ENCODE measurements around the gene TBX5.

TBX5 gene

DNA sequence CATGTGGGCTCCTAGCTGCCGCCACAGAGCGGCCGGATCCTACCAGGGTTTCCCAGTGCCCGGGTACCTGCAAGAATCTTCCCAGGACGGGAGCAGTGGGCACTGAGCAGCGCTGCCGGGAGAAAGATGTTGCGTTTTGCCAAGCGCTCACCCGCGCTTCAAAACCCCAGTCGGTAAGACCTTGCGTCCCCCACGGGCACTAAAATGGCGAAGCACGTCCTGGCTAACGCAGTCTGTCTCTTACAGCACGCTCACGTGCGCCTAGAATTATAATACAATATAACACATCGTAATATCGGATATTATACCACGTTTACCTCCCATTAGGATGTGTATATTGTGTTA is 35.1 kb upstream of the TBX5 start:
- H3K27me3 Mint-ChIP-seq = peaks cover 28% of the 10 kb centered on the region
- no peak overlapping the region for H3K4me3 Mint-ChIP-seq
- peaks cover 3% of the 10 kb centered on the region for H3K36me3 Mint-ChIP-seq
- peaks cover 2% of the 10 kb centered on the region for H3K4me1 Mint-ChIP-seq
- no peak for DNase-seq (ENCODE audit: low spot score in 2 of 2)
- peaks cover 10% of the 10 kb centered on the region for H3K9me3 Mint-ChIP-seq
- H3K27ac Mint-ChIP-seq = no peak overlapping the region
- no peak for ATAC-seq (ENCODE audit: low read depth)

GRCh38 chr12:114440270-114441038 is 34.5 kb upstream of the TBX5 start:
- ATAC-seq (ENCODE audit: low read depth) = no peak
- H3K27ac Mint-ChIP-seq = no peak overlapping the region

GRCh38 chr12:114439817-114440216 is 33.9 kb upstream of the TBX5 start:
- peaks cover 3% of the 10 kb centered on the region for H3K36me3 Mint-ChIP-seq
- H3K27ac Mint-ChIP-seq = no peak overlapping the region
- peaks cover 25% of the 10 kb centered on the region for H3K27me3 Mint-ChIP-seq
- H3K9me3 Mint-ChIP-seq = peaks cover 10% of the 10 kb centered on the region
- peaks cover 2% of the 10 kb centered on the region for H3K4me1 Mint-ChIP-seq
- no peak overlapping the region for H3K4me3 Mint-ChIP-seq
- ATAC-seq (ENCODE audit: low read depth) (no peak), DNase-seq (ENCODE audit: low spot score in 2 of 2) (no peak)

More at GRCh38 chr12:114440270-114441038, 34.5 kb upstream of the TBX5 start:
- Mint-ChIP-seq H3K36me3 (peaks cover 3% of the 10 kb centered on the region), H3K4me3 (no peak overlapping the region), H3K9me3 (peaks cover 10% of the 10 kb centered on the region), H3K4me1 (peaks cover 2% of the 10 kb centered on the region), H3K27me3 (peaks cover 28% of the 10 kb centered on the region)
- no peak for DNase-seq (ENCODE audit: low spot score in 2 of 2)

- Mint-ChIP-seq H3K9me3 (peaks cover 10% of the 10 kb centered on the region), H3K4me1 (peaks cover 2% of the 10 kb centered on the region), H3K36me3 (peaks cover 3% of the 10 kb centered on the region), H3K27me3 (peaks cover 22% of the 10 kb centered on the region), H3K4me3 (no peak overlapping the region), H3K27ac (no peak overlapping the region)
- no peak for ATAC-seq (ENCODE audit: low read depth)
- DNase-seq (ENCODE audit: low spot score in 2 of 2) = no peak
These were observed 33.3 kb upstream of the TBX5 start for GRCh38 chr12:114439261-114439683.

DNA sequence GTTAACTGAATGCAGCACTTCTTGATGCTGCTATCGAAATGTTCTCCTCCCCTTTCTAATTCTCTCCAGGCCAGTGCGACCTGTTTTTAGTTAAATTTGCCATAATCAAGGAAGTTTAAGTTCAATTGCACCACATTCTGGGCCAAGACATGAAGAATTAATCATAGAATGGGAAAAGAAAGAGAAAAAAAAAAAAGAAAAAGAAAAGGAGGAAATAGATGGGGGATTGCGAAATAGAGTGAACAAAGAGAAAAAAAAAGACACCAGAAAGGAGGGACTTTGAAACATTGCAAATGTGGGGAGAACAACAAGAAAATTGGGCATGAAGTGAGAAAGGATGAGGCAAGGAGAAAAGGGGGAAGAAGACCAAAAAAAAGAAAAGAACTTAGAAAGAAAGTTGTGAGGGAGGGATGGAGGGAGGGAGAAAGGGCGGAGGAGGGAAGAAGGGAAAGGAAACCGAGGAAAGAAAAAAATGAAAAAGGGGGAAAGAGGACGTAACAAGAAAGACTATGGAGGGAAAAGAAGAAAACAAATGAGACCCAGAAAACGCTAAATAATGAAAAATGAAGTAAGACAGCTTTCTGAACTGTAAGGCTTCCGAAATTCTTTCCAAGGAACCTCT is 32.8 kb upstream of the TBX5 start:
- no peak for ATAC-seq (ENCODE audit: low read depth)
- no peak overlapping the region for H3K4me3 Mint-ChIP-seq
- peaks cover 3% of the 10 kb centered on the region for H3K36me3 Mint-ChIP-seq
- H3K27ac Mint-ChIP-seq = no peak overlapping the region
- peaks cover 20% of the 10 kb centered on the region for H3K27me3 Mint-ChIP-seq
- no peak for DNase-seq (ENCODE audit: low spot score in 2 of 2)
- H3K9me3 Mint-ChIP-seq = peaks cover 10% of the 10 kb centered on the region
- peaks cover 2% of the 10 kb centered on the region for H3K4me1 Mint-ChIP-seq

DNA sequence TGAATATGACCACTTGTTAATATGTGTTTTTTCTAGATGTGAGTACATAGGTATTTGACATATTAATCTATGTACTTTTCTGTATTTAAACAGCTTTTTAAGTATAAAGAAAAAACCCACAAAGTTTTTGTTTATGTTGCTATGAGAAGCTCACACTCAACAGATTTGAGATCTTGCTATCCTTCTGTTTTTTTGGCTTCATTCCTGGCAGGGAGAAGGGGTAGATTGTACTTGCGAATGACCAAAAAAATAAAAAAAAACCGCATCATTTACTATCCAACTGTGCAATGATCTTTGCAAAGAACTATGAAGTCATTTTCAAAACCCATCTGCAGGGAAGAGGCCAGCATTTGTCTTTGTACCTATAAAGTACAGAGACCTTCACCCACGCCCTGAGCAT is 28.4 kb upstream of the TBX5 start:
- Mint-ChIP-seq H3K36me3 (peaks cover 3% of the 10 kb centered on the region), H3K27me3 (peaks cover 13% of the 10 kb centered on the region), H3K9me3 (peaks cover 10% of the 10 kb centered on the region), H3K4me1 (peaks cover 2% of the 10 kb centered on the region), H3K27ac (no peak overlapping the region), H3K4me3 (no peak overlapping the region)
- DNase-seq (ENCODE audit: low spot score in 2 of 2) = no peak
- ATAC-seq (ENCODE audit: low read depth) = no peak

DNA sequence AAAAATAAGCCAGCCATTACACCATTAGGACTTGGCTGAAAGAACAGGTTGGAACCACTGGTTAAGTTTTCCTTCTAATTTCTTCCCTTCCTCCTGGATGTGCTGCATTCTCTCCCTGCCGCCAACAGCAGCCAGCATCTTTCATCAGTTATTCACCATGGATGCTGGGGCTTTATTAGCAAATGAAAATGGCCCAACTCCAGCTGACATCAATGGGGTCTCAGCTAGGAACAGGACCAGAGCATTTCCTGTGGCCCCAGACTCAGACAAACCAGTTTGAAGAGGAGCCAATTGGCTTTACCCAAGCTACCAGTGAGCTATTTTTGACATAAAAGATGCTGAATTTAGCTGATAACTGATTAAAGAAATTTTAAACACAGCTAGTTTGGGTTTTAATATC is 26.0 kb upstream of the TBX5 start:
- no peaks in the 10 kb centered on the region for H3K4me1 Mint-ChIP-seq
- H3K4me3 Mint-ChIP-seq = no peak overlapping the region

GRCh38 chr12:114430306-114430705 is 24.4 kb upstream of the TBX5 start:
- no peak for DNase-seq (ENCODE audit: low spot score in 2 of 2)
- Mint-ChIP-seq H3K4me3 (no peak overlapping the region), H3K36me3 (no peaks in the 10 kb centered on the region), H3K9me3 (no peaks in the 10 kb centered on the region), H3K27ac (no peak overlapping the region), H3K27me3 (peaks cover 3% of the 10 kb centered on the region), H3K4me1 (no peaks in the 10 kb centered on the region)
- ATAC-seq (ENCODE audit: low read depth) = no peak

More for the DNA sequence above, 26.0 kb upstream of the TBX5 start:
- Mint-ChIP-seq H3K27ac (no peak overlapping the region), H3K27me3 (peaks cover 8% of the 10 kb centered on the region), H3K36me3 (no peaks in the 10 kb centered on the region), H3K9me3 (peaks cover 6% of the 10 kb centered on the region)
- no peak for DNase-seq (ENCODE audit: low spot score in 2 of 2)
- no peak for ATAC-seq (ENCODE audit: low read depth)

- Mint-ChIP-seq H3K9me3 (no peaks in the 10 kb centered on the region), H3K36me3 (no peaks in the 10 kb centered on the region), H3K4me3 (no peak overlapping the region), H3K27me3 (no peaks in the 10 kb centered on the region), H3K27ac (no peak overlapping the region), H3K4me1 (no peaks in the 10 kb centered on the region)
- no peak for DNase-seq (ENCODE audit: low spot score in 2 of 2)
- ATAC-seq (ENCODE audit: low read depth) = no peak
These were observed 19.2 kb upstream of the TBX5 start for GRCh38 chr12:114425031-114425626.

DNA sequence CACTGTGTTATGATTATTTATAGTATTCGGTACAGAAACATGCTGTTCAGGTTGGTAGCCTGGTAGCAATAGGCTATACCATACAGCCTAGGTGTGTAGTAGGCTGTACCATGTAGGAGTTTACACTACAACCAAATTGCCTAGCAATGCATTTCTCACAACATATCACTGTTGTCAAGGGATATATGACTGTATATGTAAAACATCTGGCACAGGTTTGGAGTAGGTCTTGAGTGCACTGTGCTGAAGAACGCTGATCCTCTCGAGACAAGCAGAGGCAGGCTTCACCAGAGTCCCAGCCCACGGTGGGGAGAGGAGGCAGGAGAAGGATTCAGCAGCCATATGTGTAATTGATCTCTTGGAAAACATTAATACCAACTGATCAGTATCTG is 15.0 kb upstream of the TBX5 start:
- Mint-ChIP-seq H3K4me1 (peaks cover 3% of the 10 kb centered on the region), H3K9me3 (peaks cover 3% of the 10 kb centered on the region), H3K27ac (no peak overlapping the region), H3K36me3 (peaks cover 3% of the 10 kb centered on the region), H3K4me3 (no peak overlapping the region), H3K27me3 (peaks cover 17% of the 10 kb centered on the region)
- DNase-seq (ENCODE audit: low spot score in 2 of 2) (no peak), ATAC-seq (ENCODE audit: low read depth) (no peak)

- peaks cover 3% of the 10 kb centered on the region for H3K4me1 Mint-ChIP-seq
- DNase-seq (ENCODE audit: low spot score in 2 of 2) (no peak), ATAC-seq (ENCODE audit: low read depth) (no peak)
- no peak overlapping the region for H3K27ac Mint-ChIP-seq
- peaks cover 3% of the 10 kb centered on the region for H3K9me3 Mint-ChIP-seq
- H3K36me3 Mint-ChIP-seq = peaks cover 3% of the 10 kb centered on the region
- H3K27me3 Mint-ChIP-seq = peaks cover 17% of the 10 kb centered on the region
- no peak overlapping the region for H3K4me3 Mint-ChIP-seq
These were observed 14.4 kb upstream of the TBX5 start for GRCh38 chr12:114420182-114420943.

DNA sequence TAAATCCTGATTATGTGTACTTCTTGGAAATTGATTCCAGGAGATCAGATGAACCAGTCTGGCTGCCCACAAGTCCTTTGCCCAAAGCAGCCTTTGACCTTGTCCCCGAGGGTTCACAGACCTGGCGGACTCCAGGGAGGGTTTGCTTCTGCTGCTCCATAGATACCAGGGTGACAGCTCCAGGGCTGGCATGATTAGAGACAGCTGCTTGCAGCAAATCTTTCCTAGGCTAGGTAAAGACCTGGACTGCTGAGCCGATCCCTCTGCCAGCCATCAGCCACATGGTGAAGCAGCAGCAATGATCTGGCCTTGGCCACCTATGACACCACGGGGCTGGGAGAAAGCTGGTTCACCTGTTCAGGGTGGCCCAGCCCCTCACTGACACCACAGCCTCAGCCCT is 10.1 kb upstream of the TBX5 start:
- ATAC-seq (ENCODE audit: low read depth) = no peak
- H3K27ac Mint-ChIP-seq = no peak overlapping the region

GRCh38 chr12:114415525-114415868 is 9.6 kb upstream of the TBX5 start:
- DNase-seq (ENCODE audit: low spot score in 2 of 2) (no peak), ATAC-seq (ENCODE audit: low read depth) (no peak)
- no peak overlapping the region for H3K4me3 Mint-ChIP-seq
- peaks cover 3% of the 10 kb centered on the region for H3K9me3 Mint-ChIP-seq
- peaks cover 3% of the 10 kb centered on the region for H3K4me1 Mint-ChIP-seq
- no peak overlapping the region for H3K27ac Mint-ChIP-seq
- H3K27me3 Mint-ChIP-seq = peaks cover 42% of the 10 kb centered on the region
- peaks cover 3% of the 10 kb centered on the region for H3K36me3 Mint-ChIP-seq

More for the DNA sequence above, 10.1 kb upstream of the TBX5 start:
- H3K4me3 Mint-ChIP-seq = no peak overlapping the region
- H3K27me3 Mint-ChIP-seq = peaks cover 37% of the 10 kb centered on the region
- peaks cover 3% of the 10 kb centered on the region for H3K36me3 Mint-ChIP-seq
- peaks cover 3% of the 10 kb centered on the region for H3K9me3 Mint-ChIP-seq
- peaks cover 3% of the 10 kb centered on the region for H3K4me1 Mint-ChIP-seq
- DNase-seq (ENCODE audit: low spot score in 2 of 2) = no peak

- Mint-ChIP-seq H3K4me3 (no peak overlapping the region), H3K4me1 (peaks cover 3% of the 10 kb centered on the region), H3K9me3 (peaks cover 3% of the 10 kb centered on the region), H3K36me3 (peaks cover 3% of the 10 kb centered on the region), H3K27me3 (peaks cover 45% of the 10 kb centered on the region), H3K27ac (no peak overlapping the region)
- ATAC-seq (ENCODE audit: low read depth) = no peak
- no peak for DNase-seq (ENCODE audit: low spot score in 2 of 2)
These were observed 9.1 kb upstream of the TBX5 start for GRCh38 chr12:114414866-114415524.
